Astrocyte (in vitro differentiated cells and primary cell): Measurements from ENCODE around the gene ARHGAP40. TPM values are rescaled to one million over a fixed set of nuclear protein-coding genes. Genes with fewer than 3 reads are reported as not detected.

ENCODE experiments used
- DNase-seq: peaks from one replicate; pipeline ENCODE4 v3.0.0-alpha.2; 2010; ENCODE audit warnings: low read depth
- FAIRE-seq: peaks from 2 replicates; lab custom pipeline; 2011; peaks lifted over from hg19 to GRCh38; lab: Jason Lieb, UNC
- H2AFZ ChIP-seq: 2 replicates; pipeline ENCODE4 v1.6.0; 2012; ENCODE audit warnings: low read depth, low read length, inconsistent platforms
- H3K27ac ChIP-seq: 2 replicates; pipeline ENCODE4 v1.5.1; 2011; ENCODE audit warnings: low read depth, low read length, inconsistent platforms
- H3K27me3 ChIP-seq: 2 replicates; pipeline ENCODE4 v1.6.0; 2011; ENCODE audit warnings: low read length, inconsistent platforms; ENCODE audit not compliant: insufficient read depth
- H3K36me3 ChIP-seq: 2 replicates; pipeline ENCODE4 v1.5.1; 2011; ENCODE audit warnings: low read length, inconsistent platforms; ENCODE audit not compliant: insufficient read depth
- H3K4me1 ChIP-seq: 2 replicates; pipeline ENCODE4 v1.5.1; 2011; ENCODE audit warnings: low read length, inconsistent platforms; ENCODE audit not compliant: insufficient read depth
- H3K4me2 ChIP-seq: 2 replicates; pipeline ENCODE4 v1.6.0; 2012; ENCODE audit warnings: low read length, inconsistent platforms
- H3K4me3 ChIP-seq: 2 replicates; pipeline ENCODE4 v1.5.1; 2011; ENCODE audit warnings: low read depth, mild to moderate bottlenecking, low read length, inconsistent platforms; ENCODE audit not compliant: insufficient read depth
- H3K79me2 ChIP-seq: 2 replicates; pipeline ENCODE4 v1.6.0; 2012; ENCODE audit warnings: mild to moderate bottlenecking, low read length, inconsistent platforms; ENCODE audit not compliant: insufficient read depth
- H3K9ac ChIP-seq: 2 replicates; pipeline ENCODE4 v1.6.0; 2012; ENCODE audit warnings: mild to moderate bottlenecking, low read length, inconsistent platforms
- H3K9me3 ChIP-seq: 2 replicates; pipeline ENCODE4 v1.5.1; 2012; ENCODE audit warnings: low read depth, mild to moderate bottlenecking, low read length, inconsistent platforms; ENCODE audit not compliant: insufficient read depth
- H4K20me1 ChIP-seq: 2 replicates; pipeline ENCODE4 v1.6.0; 2012; ENCODE audit warnings: low read length, inconsistent platforms; ENCODE audit not compliant: insufficient read depth
- H3K27ac Mint-ChIP-seq: one replicate; pipeline ENCODE4 v1.8.0; 2021; ENCODE audit warnings: mild to moderate bottlenecking, mixed read lengths; ENCODE audit not compliant: unreplicated experiment
- H3K27me3 Mint-ChIP-seq: one replicate; pipeline ENCODE4 v1.8.0; 2021; ENCODE audit warnings: low read depth, mixed read lengths; ENCODE audit not compliant: unreplicated experiment
- H3K36me3 Mint-ChIP-seq: one replicate; pipeline ENCODE4 v1.8.0; 2021; ENCODE audit warnings: low read depth, mixed read lengths; ENCODE audit not compliant: unreplicated experiment
- H3K4me1 Mint-ChIP-seq: one replicate; pipeline ENCODE4 v1.8.0; 2021; ENCODE audit warnings: low read depth, mixed read lengths; ENCODE audit not compliant: unreplicated experiment
- H3K4me3 Mint-ChIP-seq: one replicate; pipeline ENCODE4 v1.8.0; 2021; ENCODE audit warnings: mild to moderate bottlenecking, moderate library complexity, mixed read lengths; ENCODE audit not compliant: unreplicated experiment
- H3K9me3 Mint-ChIP-seq: one replicate; pipeline ENCODE4 v1.8.0; 2021; ENCODE audit warnings: mild to moderate bottlenecking, mixed read lengths; ENCODE audit not compliant: unreplicated experiment
- EZH2 ChIP-seq: IDR thresholded peaks from 2 replicates; pipeline ENCODE4 v1.6.1; 2012; ENCODE audit warnings: mild to moderate bottlenecking, low read length, inconsistent platforms; ENCODE audit not compliant: insufficient read depth
- total RNA-seq: library from RNA; stranded (reverse); gene quantifications from 2 replicates; pipeline ENCODE4 v1.2.1, GENCODE V29; 2021
- TF ChIP-seq, protein P1 (sequence below): IDR thresholded peaks from 2 replicates; pipeline ENCODE4 v1.5.1; 2011; ENCODE audit warnings: low read depth, mild to moderate bottlenecking, inconsistent platforms, low read length, moderate library complexity; ENCODE audit not compliant: insufficient read depth

ARHGAP40 gene
- total RNA-seq, 1 donor from 2014 or later = 0.27 TPM

GRCh38 chr20:38589351-38589750 lies 12.3 kb upstream of the ARHGAP40 start:
- no peaks in the 10 kb centered on the region for H3K9me3 ChIP-seq
- no peak overlapping the region for H3K4me2 ChIP-seq
- H3K36me3 Mint-ChIP-seq = no peaks in the 10 kb centered on the region
- H3K36me3 ChIP-seq = no peaks in the 10 kb centered on the region
- no peaks in the 10 kb centered on the region for H3K79me2 ChIP-seq
- H3K9me3 Mint-ChIP-seq = no peaks in the 10 kb centered on the region
- H3K4me1 Mint-ChIP-seq = no peaks in the 10 kb centered on the region
- DNase-seq (no peak), FAIRE-seq (no peak)
- no peak overlapping the region for H3K9ac ChIP-seq
- TF ChIP-seq, protein P1, sequence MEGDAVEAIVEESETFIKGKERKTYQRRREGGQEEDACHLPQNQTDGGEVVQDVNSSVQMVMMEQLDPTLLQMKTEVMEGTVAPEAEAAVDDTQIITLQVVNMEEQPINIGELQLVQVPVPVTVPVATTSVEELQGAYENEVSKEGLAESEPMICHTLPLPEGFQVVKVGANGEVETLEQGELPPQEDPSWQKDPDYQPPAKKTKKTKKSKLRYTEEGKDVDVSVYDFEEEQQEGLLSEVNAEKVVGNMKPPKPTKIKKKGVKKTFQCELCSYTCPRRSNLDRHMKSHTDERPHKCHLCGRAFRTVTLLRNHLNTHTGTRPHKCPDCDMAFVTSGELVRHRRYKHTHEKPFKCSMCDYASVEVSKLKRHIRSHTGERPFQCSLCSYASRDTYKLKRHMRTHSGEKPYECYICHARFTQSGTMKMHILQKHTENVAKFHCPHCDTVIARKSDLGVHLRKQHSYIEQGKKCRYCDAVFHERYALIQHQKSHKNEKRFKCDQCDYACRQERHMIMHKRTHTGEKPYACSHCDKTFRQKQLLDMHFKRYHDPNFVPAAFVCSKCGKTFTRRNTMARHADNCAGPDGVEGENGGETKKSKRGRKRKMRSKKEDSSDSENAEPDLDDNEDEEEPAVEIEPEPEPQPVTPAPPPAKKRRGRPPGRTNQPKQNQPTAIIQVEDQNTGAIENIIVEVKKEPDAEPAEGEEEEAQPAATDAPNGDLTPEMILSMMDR = no peak
- no peak for TF ChIP-seq EZH2
- H3K4me3 ChIP-seq = no peak overlapping the region
- H4K20me1 ChIP-seq = no peaks in the 10 kb centered on the region
- H3K27me3 ChIP-seq = peaks cover 3% of the 10 kb centered on the region
- H3K27ac ChIP-seq = no peak overlapping the region
- peaks cover 1% of the 10 kb centered on the region for H3K27me3 Mint-ChIP-seq
- H3K4me1 ChIP-seq = no peaks in the 10 kb centered on the region
- no peak overlapping the region for H2AFZ ChIP-seq
- no peak overlapping the region for H3K4me3 Mint-ChIP-seq
- H3K27ac Mint-ChIP-seq = no peak overlapping the region

- no peaks in the 10 kb centered on the region for H3K36me3 ChIP-seq
- H3K27ac ChIP-seq = no peak overlapping the region
- DNase-seq (no peak), FAIRE-seq (no peak)
- Mint-ChIP-seq H3K9me3 (no peaks in the 10 kb centered on the region), H3K27ac (no peak overlapping the region), H3K4me1 (no peaks in the 10 kb centered on the region), H3K4me3 (no peak overlapping the region), H3K36me3 (no peaks in the 10 kb centered on the region), H3K27me3 (no peaks in the 10 kb centered on the region)
- H3K4me1 ChIP-seq = no peaks in the 10 kb centered on the region
- TF ChIP-seq, protein P1 = no peak
- no peak overlapping the region for H2AFZ ChIP-seq
- H3K9ac ChIP-seq = no peak overlapping the region
- no peak overlapping the region for H3K4me3 ChIP-seq
- no peak overlapping the region for H3K4me2 ChIP-seq
- H3K79me2 ChIP-seq = no peaks in the 10 kb centered on the region
- peaks cover 3% of the 10 kb centered on the region for H3K27me3 ChIP-seq
- H3K9me3 ChIP-seq = no peaks in the 10 kb centered on the region
- no peaks in the 10 kb centered on the region for H4K20me1 ChIP-seq
Observed at GRCh38 chr20:38589967-38590675, 11.5 kb upstream of the ARHGAP40 start.
